Measurements from ENCODE around the gene NID1.

- TF ChIP-seq, protein P1, sequence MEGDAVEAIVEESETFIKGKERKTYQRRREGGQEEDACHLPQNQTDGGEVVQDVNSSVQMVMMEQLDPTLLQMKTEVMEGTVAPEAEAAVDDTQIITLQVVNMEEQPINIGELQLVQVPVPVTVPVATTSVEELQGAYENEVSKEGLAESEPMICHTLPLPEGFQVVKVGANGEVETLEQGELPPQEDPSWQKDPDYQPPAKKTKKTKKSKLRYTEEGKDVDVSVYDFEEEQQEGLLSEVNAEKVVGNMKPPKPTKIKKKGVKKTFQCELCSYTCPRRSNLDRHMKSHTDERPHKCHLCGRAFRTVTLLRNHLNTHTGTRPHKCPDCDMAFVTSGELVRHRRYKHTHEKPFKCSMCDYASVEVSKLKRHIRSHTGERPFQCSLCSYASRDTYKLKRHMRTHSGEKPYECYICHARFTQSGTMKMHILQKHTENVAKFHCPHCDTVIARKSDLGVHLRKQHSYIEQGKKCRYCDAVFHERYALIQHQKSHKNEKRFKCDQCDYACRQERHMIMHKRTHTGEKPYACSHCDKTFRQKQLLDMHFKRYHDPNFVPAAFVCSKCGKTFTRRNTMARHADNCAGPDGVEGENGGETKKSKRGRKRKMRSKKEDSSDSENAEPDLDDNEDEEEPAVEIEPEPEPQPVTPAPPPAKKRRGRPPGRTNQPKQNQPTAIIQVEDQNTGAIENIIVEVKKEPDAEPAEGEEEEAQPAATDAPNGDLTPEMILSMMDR (IDR thresholded peaks at IDR 0.05) = no peak
- no peak for TF ChIP-seq POLR2A (IDR thresholded peaks at IDR 0.05)
These were observed 8.5 kb upstream of the NID1 start for GRCh38 chr1:236073307-236073897.

Data from thyroid gland (tissue), 4 donors.